T-helper 2 cell treated with Interferon-gamma antibody and Interleukin-4, amounts not matched to agents 5 μg/mL and 100 μg/mL, for 36 hours (primary cell): Measurements from ENCODE around the gene DOC2B.

Experiments
- DNase-seq: peaks from one replicate; pipeline ENCODE4 v3.0.0; 2021; ENCODE audit warnings: low spot score
- H3K27ac Mint-ChIP-seq: one replicate; pipeline ENCODE4 v1.8.0; 2021; ENCODE audit warnings: mild to moderate bottlenecking, mixed read lengths
- H3K27me3 Mint-ChIP-seq: one replicate; pipeline ENCODE4 v1.8.0; 2021; ENCODE audit warnings: low read depth, mixed read lengths
- H3K36me3 Mint-ChIP-seq: one replicate; pipeline ENCODE4 v1.8.0; 2021; ENCODE audit warnings: low read depth, mixed read lengths
- H3K4me1 Mint-ChIP-seq: one replicate; pipeline ENCODE4 v1.8.0; 2021; ENCODE audit warnings: low read depth, mixed read lengths
- H3K4me3 Mint-ChIP-seq: one replicate; pipeline ENCODE4 v1.8.0; 2022; ENCODE audit warnings: mild to moderate bottlenecking, moderate library complexity, mixed read lengths
- H3K9me3 Mint-ChIP-seq: one replicate; pipeline ENCODE4 v1.8.0; 2021; ENCODE audit warnings: mixed read lengths

DOC2B gene

GRCh38 chr17:187130-187529, 5.7 kb upstream of the DOC2B start:
- Mint-ChIP-seq H3K4me1 (peaks cover 14% of the 10 kb centered on the region), H3K9me3 (no peaks in the 10 kb centered on the region), H3K36me3 (peaks cover 2% of the 10 kb centered on the region), H3K27ac (no peak overlapping the region), H3K4me3 (no peak overlapping the region), H3K27me3 (peaks cover 30% of the 10 kb centered on the region)
- DNase-seq = no peak

GRCh38 chr17:185445-186138, 4.1 kb upstream of the DOC2B start:
- H3K4me1 Mint-ChIP-seq = peaks cover 15% of the 10 kb centered on the region
- DNase-seq = peak; percentile 69
- H3K27me3 Mint-ChIP-seq = peaks cover 34% of the 10 kb centered on the region
- peaks cover 3% of the 10 kb centered on the region for H3K36me3 Mint-ChIP-seq
- no peaks in the 10 kb centered on the region for H3K9me3 Mint-ChIP-seq
- H3K27ac Mint-ChIP-seq = peak overlapping the region; percentile 26
- peak overlapping the region; percentile 58 for H3K4me3 Mint-ChIP-seq

- no peak overlapping the region for H3K4me3 Mint-ChIP-seq
- no peak for DNase-seq
- H3K4me1 Mint-ChIP-seq = peaks cover 15% of the 10 kb centered on the region
- H3K27me3 Mint-ChIP-seq = peaks cover 44% of the 10 kb centered on the region
- no peak overlapping the region for H3K27ac Mint-ChIP-seq
- no peaks in the 10 kb centered on the region for H3K9me3 Mint-ChIP-seq
- H3K36me3 Mint-ChIP-seq = peaks cover 3% of the 10 kb centered on the region
Measured at GRCh38 chr17:183021-183420, 1.6 kb upstream of the DOC2B start.

- no peak for DNase-seq
- Mint-ChIP-seq H3K27ac (no peak overlapping the region), H3K27me3 (peaks cover 45% of the 10 kb centered on the region), H3K9me3 (no peaks in the 10 kb centered on the region), H3K4me3 (peak overlapping the region; percentile 44), H3K4me1 (peaks cover 15% of the 10 kb centered on the region), H3K36me3 (peaks cover 3% of the 10 kb centered on the region)
Measured at GRCh38 chr17:182050-182751, 751 bp upstream of the DOC2B start.

GRCh38 chr17:180381-181244, 837 bp downstream of the DOC2B start:
- H3K4me3 Mint-ChIP-seq = no peak overlapping the region
- no peak for DNase-seq
- peaks cover 9% of the 10 kb centered on the region for H3K4me1 Mint-ChIP-seq
- H3K27ac Mint-ChIP-seq = no peak overlapping the region
- peaks cover 45% of the 10 kb centered on the region for H3K27me3 Mint-ChIP-seq
- peaks cover 3% of the 10 kb centered on the region for H3K36me3 Mint-ChIP-seq
- H3K9me3 Mint-ChIP-seq = no peaks in the 10 kb centered on the region

GRCh38 chr17:179781-180380, 1.6 kb downstream of the DOC2B start:
- Mint-ChIP-seq H3K36me3 (peaks cover 3% of the 10 kb centered on the region), H3K27ac (no peak overlapping the region)

GRCh38 chr17:179066-179432, 2.4 kb downstream of the DOC2B start:
- H3K4me3 Mint-ChIP-seq = no peak overlapping the region
- H3K27ac Mint-ChIP-seq = no peak overlapping the region
- no peaks in the 10 kb centered on the region for H3K9me3 Mint-ChIP-seq
- peaks cover 2% of the 10 kb centered on the region for H3K4me1 Mint-ChIP-seq
- peaks cover 3% of the 10 kb centered on the region for H3K36me3 Mint-ChIP-seq
- no peak for DNase-seq
- peaks cover 37% of the 10 kb centered on the region for H3K27me3 Mint-ChIP-seq

More at GRCh38 chr17:179781-180380, 1.6 kb downstream of the DOC2B start:
- Mint-ChIP-seq H3K4me3 (no peak overlapping the region), H3K9me3 (no peaks in the 10 kb centered on the region), H3K27me3 (peaks cover 44% of the 10 kb centered on the region), H3K4me1 (peaks cover 3% of the 10 kb centered on the region)
- DNase-seq = no peak

- no peak for DNase-seq
- Mint-ChIP-seq H3K36me3 (peaks cover 3% of the 10 kb centered on the region), H3K9me3 (no peaks in the 10 kb centered on the region), H3K4me3 (no peak overlapping the region), H3K27ac (no peak overlapping the region), H3K27me3 (peaks cover 31% of the 10 kb centered on the region), H3K4me1 (peaks cover 2% of the 10 kb centered on the region)
Measured at GRCh38 chr17:178292-179065, 3.0 kb downstream of the DOC2B start.

GRCh38 chr17:177762-178161, 3.7 kb downstream of the DOC2B start:
- H3K27me3 Mint-ChIP-seq = peaks cover 24% of the 10 kb centered on the region
- no peak overlapping the region for H3K4me3 Mint-ChIP-seq
- no peak for DNase-seq
- peaks cover 2% of the 10 kb centered on the region for H3K4me1 Mint-ChIP-seq
- no peak overlapping the region for H3K27ac Mint-ChIP-seq
- H3K36me3 Mint-ChIP-seq = peaks cover 3% of the 10 kb centered on the region
- no peaks in the 10 kb centered on the region for H3K9me3 Mint-ChIP-seq

GRCh38 chr17:177155-177554, 4.3 kb downstream of the DOC2B start:
- Mint-ChIP-seq H3K27me3 (peaks cover 18% of the 10 kb centered on the region), H3K4me3 (no peak overlapping the region), H3K27ac (no peak overlapping the region), H3K36me3 (peaks cover under 1% of the 10 kb centered on the region), H3K9me3 (no peaks in the 10 kb centered on the region), H3K4me1 (peaks cover 2% of the 10 kb centered on the region)
- no peak for DNase-seq

- no peaks in the 10 kb centered on the region for H3K9me3 Mint-ChIP-seq
- H3K27ac Mint-ChIP-seq = no peak overlapping the region
- DNase-seq = no peak
- H3K4me3 Mint-ChIP-seq = no peak overlapping the region
- H3K27me3 Mint-ChIP-seq = peaks cover 5% of the 10 kb centered on the region
- H3K36me3 Mint-ChIP-seq = no peaks in the 10 kb centered on the region
- peaks cover 7% of the 10 kb centered on the region for H3K4me1 Mint-ChIP-seq
Measured at GRCh38 chr17:173166-173911, 8.1 kb downstream of the DOC2B start.

GRCh38 chr17:172401-172800, 9.0 kb downstream of the DOC2B start:
- Mint-ChIP-seq H3K9me3 (no peaks in the 10 kb centered on the region), H3K4me1 (peaks cover 7% of the 10 kb centered on the region), H3K36me3 (no peaks in the 10 kb centered on the region), H3K27ac (no peak overlapping the region), H3K4me3 (no peak overlapping the region), H3K27me3 (no peaks in the 10 kb centered on the region)
- no peak for DNase-seq

- Mint-ChIP-seq H3K9me3 (no peaks in the 10 kb centered on the region), H3K27ac (no peak overlapping the region), H3K4me1 (peaks cover 7% of the 10 kb centered on the region), H3K36me3 (no peaks in the 10 kb centered on the region), H3K4me3 (no peak overlapping the region), H3K27me3 (no peaks in the 10 kb centered on the region)
- no peak for DNase-seq
Measured at GRCh38 chr17:171871-172270, 9.6 kb downstream of the DOC2B start.
